Spinal cord (tissue), 10 donors: ENCODE data around the gene CYB561. TPM values are rescaled to one million over a fixed set of nuclear protein-coding genes. Genes with fewer than 3 reads are reported as not detected.
"Not testable (repeated sequence)": the region's sequence is repeated elsewhere in the genome, so short reads cannot be mapped to it uniquely, and the experiment has no call there.

Experiments used
- DNase-seq, 6 donors: peaks; one replicate each; pipeline versions ENCODE4 v3.0.0 to v3.0.0-alpha.2; 2013 to 2015; ENCODE audit warnings: low spot score in 6 of 6, low read depth in 4 of 6
- H3K27ac ChIP-seq: one replicate; pipeline ENCODE4 v1.5.1; 2013; ENCODE audit warnings: low read depth, low read length, control low read depth
- H3K27me3 ChIP-seq: one replicate; pipeline ENCODE4 v1.6.1; 2013; ENCODE audit warnings: low read length; ENCODE audit not compliant: control insufficient read depth, insufficient read depth
- H3K36me3 ChIP-seq: one replicate; pipeline ENCODE4 v1.6.1; 2013; ENCODE audit warnings: low read length; ENCODE audit not compliant: control insufficient read depth, insufficient read depth
- H3K4me1 ChIP-seq: one replicate; pipeline ENCODE4 v1.6.1; 2013; ENCODE audit warnings: low read length; ENCODE audit not compliant: control insufficient read depth, insufficient read depth
- H3K4me3 ChIP-seq: one replicate; pipeline ENCODE4 v1.5.1; 2013; ENCODE audit warnings: low read depth, low read length, control low read depth
- H3K9me3 ChIP-seq: one replicate; pipeline ENCODE4 v1.6.1; 2013; ENCODE audit warnings: low read length; ENCODE audit not compliant: control insufficient read depth, insufficient read depth
- WGBS: methylation state at CpG from one replicate; pipeline ENCODE4 v1.1.5; 2013; ENCODE audit warnings: missing lambda C conversion rate; ENCODE audit not compliant: insufficient coverage; 5-methylcytosine and 5-hydroxymethylcytosine counted together
- polyA plus RNA-seq, 2 donors: library from polyadenylated mRNA; unstranded; fragments of 120-200 nt; gene quantifications; one replicate each; pipeline ENCODE4 v1.2.1, GENCODE V29; 2013; ENCODE audit not compliant: insufficient read length in 2 of 2
- total RNA-seq, 2 donors: library from RNA; depleted of rRNA in 1 of 2; stranded (reverse); fragments of 120-200 nt in 1 of 2; fragments of >200 nt in 1 of 2; gene quantifications; one replicate each; pipeline versions ENCODE4 v1.2.3 to v1.2.4, GENCODE V29; 2013 to 2014
- donor health status: healthy.

The CYB561 gene
- total and polyA plus RNA-seq, 4 donors, result 25.1 to 44.2 (median 35.1) TPM

GRCh38 chr17:63474586-63475460 is 28.7 kb upstream of the CYB561 start:
- Histone ChIP-seq H3K36me3 (peaks cover 4% of the 10 kb centered on the region), H3K27ac (no peak overlapping the region), H3K27me3 (peaks cover 16% of the 10 kb centered on the region), H3K4me1 (peaks cover 38% of the 10 kb centered on the region), H3K4me3 (no peak overlapping the region), H3K9me3 (no peaks in the 10 kb centered on the region)
- DNase-seq, result no peak
- WGBS, result 82% methylated on average over 8 of the region's 10 CpGs

GRCh38 chr17:63474174-63474573 is 28.1 kb upstream of the CYB561 start:
- Histone ChIP-seq H3K4me3 (no peak overlapping the region), H3K36me3 (no peaks in the 10 kb centered on the region), H3K27me3 (peaks cover 16% of the 10 kb centered on the region), H3K4me1 (peaks cover 31% of the 10 kb centered on the region), H3K27ac (no peak overlapping the region), H3K9me3 (no peaks in the 10 kb centered on the region)
- WGBS, result 40% methylated on average over 1 of the region's 3 CpGs
- no peak for DNase-seq

GRCh38 chr17:63468099-63468498 is 22.0 kb upstream of the CYB561 start:
- not testable (repeated sequence) for H3K27ac ChIP-seq, DNase-seq, H3K4me1 ChIP-seq, H3K36me3 ChIP-seq, H3K4me3 ChIP-seq, H3K9me3 ChIP-seq, H3K27me3 ChIP-seq
- WGBS, result 95% methylated on average over 2 of the region's 6 CpGs

GRCh38 chr17:63464691-63465236 is 18.7 kb upstream of the CYB561 start:
- H3K9me3 ChIP-seq, result no peaks in the 10 kb centered on the region
- H3K4me1 ChIP-seq, result peaks cover 4% of the 10 kb centered on the region
- WGBS, result no CpG with 5 or more reads among the region's 4 CpGs
- DNase-seq, result no peak
- no peaks in the 10 kb centered on the region for H3K27me3 ChIP-seq
- H3K4me3 ChIP-seq, result no peak overlapping the region
- H3K27ac ChIP-seq, result no peak overlapping the region
- no peaks in the 10 kb centered on the region for H3K36me3 ChIP-seq

GRCh38 chr17:63463771-63464170 is 17.7 kb upstream of the CYB561 start:
- no peaks in the 10 kb centered on the region for H3K36me3 ChIP-seq
- no peaks in the 10 kb centered on the region for H3K9me3 ChIP-seq
- no peak overlapping the region for H3K4me3 ChIP-seq
- no peak overlapping the region for H3K27ac ChIP-seq
- peaks cover 4% of the 10 kb centered on the region for H3K4me1 ChIP-seq
- H3K27me3 ChIP-seq, result no peaks in the 10 kb centered on the region
- WGBS, result no CpG with 5 or more reads among the region's 3 CpGs
- peak in 2 of 6 donors; percentile 57 to 85 for DNase-seq

GRCh38 chr17:63460018-63460417 is 13.9 kb upstream of the CYB561 start:
- Histone ChIP-seq H3K27me3 (no peaks in the 10 kb centered on the region), H3K36me3 (no peaks in the 10 kb centered on the region), H3K4me3 (no peak overlapping the region), H3K4me1 (peaks cover 4% of the 10 kb centered on the region), H3K9me3 (no peaks in the 10 kb centered on the region), H3K27ac (no peak overlapping the region)
- DNase-seq, result no peak
- WGBS, result 45% methylated on average over 5 of the region's 9 CpGs

GRCh38 chr17:63458478-63458877 is 12.4 kb upstream of the CYB561 start:
- WGBS, result 75% methylated on average over 1 of the region's 4 CpGs
- Histone ChIP-seq H3K27ac (no peak overlapping the region), H3K4me3 (no peak overlapping the region), H3K27me3 (no peaks in the 10 kb centered on the region), H3K9me3 (no peaks in the 10 kb centered on the region), H3K36me3 (no peaks in the 10 kb centered on the region), H3K4me1 (peaks cover 4% of the 10 kb centered on the region)
- no peak for DNase-seq

GRCh38 chr17:63455417-63455816 is 9.3 kb upstream of the CYB561 start:
- peaks cover 3% of the 10 kb centered on the region for H3K4me1 ChIP-seq
- no peak for DNase-seq
- H3K4me3 ChIP-seq, result no peak overlapping the region
- no peaks in the 10 kb centered on the region for H3K9me3 ChIP-seq
- 71% methylated on average over 2 of the region's 4 CpGs for WGBS
- no peak overlapping the region for H3K27ac ChIP-seq
- no peaks in the 10 kb centered on the region for H3K27me3 ChIP-seq
- H3K36me3 ChIP-seq, result no peaks in the 10 kb centered on the region

GRCh38 chr17:63454915-63455314 is 8.8 kb upstream of the CYB561 start:
- H3K9me3 ChIP-seq, result no peaks in the 10 kb centered on the region
- H3K36me3 ChIP-seq, result no peaks in the 10 kb centered on the region
- WGBS, result 39% methylated on average over 4 of the region's 5 CpGs
- H3K4me3 ChIP-seq, result no peak overlapping the region
- no peak for DNase-seq
- H3K27me3 ChIP-seq, result no peaks in the 10 kb centered on the region
- peaks cover 3% of the 10 kb centered on the region for H3K4me1 ChIP-seq
- no peak overlapping the region for H3K27ac ChIP-seq

- not testable (repeated sequence) for H3K27me3 ChIP-seq, H3K4me1 ChIP-seq, H3K4me3 ChIP-seq, H3K27ac ChIP-seq, H3K36me3 ChIP-seq, DNase-seq, H3K9me3 ChIP-seq
- WGBS, result 83% methylated on average over 5 of the region's 6 CpGs
These were observed 8.3 kb upstream of the CYB561 start for GRCh38 chr17:63454357-63454756.
